WERI-Rb-1 (cell line): ENCODE measurements around the gene IDS.
"Not testable (repeated sequence)": the region's sequence is repeated elsewhere in the genome, so short reads cannot be mapped to it uniquely, and the experiment has no call there.

Source experiments
- DNase-seq: peaks from one replicate; pipeline ENCODE4 v3.0.0-alpha.2; 2020
- H3K27ac ChIP-seq: fragments of 250-450 bp; sonication (Bioruptor Pico); 2 replicates; pipeline ENCODE4 v1.5.1; 2020; ENCODE audit warnings: mild to moderate bottlenecking, moderate library complexity
- H3K27me3 ChIP-seq: fragments of 250-450 bp; sonication (Bioruptor Pico); 2 replicates; pipeline ENCODE4 v1.5.1; 2021; ENCODE audit warnings: mild to moderate bottlenecking, low read depth, moderate library complexity; ENCODE audit not compliant: insufficient read depth, severe bottlenecking
- H3K36me3 ChIP-seq: fragments of 250-450 bp; sonication (Bioruptor Pico); 2 replicates; pipeline ENCODE4 v1.5.1; 2020; ENCODE audit warnings: mild to moderate bottlenecking, moderate library complexity
- H3K4me3 ChIP-seq: 2 replicates; pipeline ENCODE4 v1.5.1; 2011; ENCODE audit warnings: low read depth, mild to moderate bottlenecking, control low read depth, low read length
- H3K9me3 ChIP-seq: fragments of 250-450 bp; sonication (Bioruptor Pico); 2 replicates; pipeline ENCODE4 v1.5.1; 2021; ENCODE audit warnings: mild to moderate bottlenecking, moderate library complexity; ENCODE audit not compliant: severe bottlenecking
- CTCF ChIP-seq: IDR thresholded peaks from 2 replicates; pipeline ENCODE4 v1.5.1; 2011; ENCODE audit warnings: low read depth, mild to moderate bottlenecking, control low read depth, inconsistent platforms, low read length

Gene IDS

GRCh38 chrX:149531599-149531998 lies 26.5 kb upstream of the IDS start:
- Histone ChIP-seq H3K4me3 (no peak overlapping the region), H3K27me3 (no peaks in the 10 kb centered on the region), H3K27ac (no peak overlapping the region), H3K9me3 (no peaks in the 10 kb centered on the region), H3K36me3 (no peaks in the 10 kb centered on the region)
- TF ChIP-seq CTCF: no peak
- DNase-seq: no peak

GRCh38 chrX:149528381-149528780 lies 23.3 kb upstream of the IDS start:
- no peaks in the 10 kb centered on the region for H3K36me3 ChIP-seq
- DNase-seq: no peak
- no peak overlapping the region for H3K27ac ChIP-seq
- no peak overlapping the region for H3K4me3 ChIP-seq
- TF ChIP-seq CTCF: no peak
- no peaks in the 10 kb centered on the region for H3K9me3 ChIP-seq
- no peaks in the 10 kb centered on the region for H3K27me3 ChIP-seq

GRCh38 chrX:149527705-149528104 lies 22.6 kb upstream of the IDS start:
- H3K4me3 ChIP-seq: no peak overlapping the region
- DNase-seq: no peak
- peak; percentile 42 for TF ChIP-seq CTCF

GRCh38 chrX:149526318-149527033 lies 21.4 kb upstream of the IDS start:
- not testable (repeated sequence) for H3K36me3 ChIP-seq, DNase-seq, H3K27ac ChIP-seq, H3K27me3 ChIP-seq, H3K9me3 ChIP-seq, H3K4me3 ChIP-seq

More at GRCh38 chrX:149527705-149528104, 22.6 kb upstream of the IDS start:
- Histone ChIP-seq H3K27me3 (no peaks in the 10 kb centered on the region), H3K27ac (no peak overlapping the region), H3K36me3 (no peaks in the 10 kb centered on the region), H3K9me3 (no peaks in the 10 kb centered on the region)

GRCh38 chrX:149525903-149526302 lies 20.8 kb upstream of the IDS start:
- H3K36me3 ChIP-seq, H3K9me3 ChIP-seq, DNase-seq, H3K27me3 ChIP-seq, H3K4me3 ChIP-seq, H3K27ac ChIP-seq: not testable (repeated sequence)

GRCh38 chrX:149525389-149525788 lies 20.3 kb upstream of the IDS start:
- not testable (repeated sequence) for H3K27me3 ChIP-seq, H3K4me3 ChIP-seq, H3K27ac ChIP-seq, H3K36me3 ChIP-seq, H3K9me3 ChIP-seq
- DNase-seq: peak; percentile 24

- TF ChIP-seq CTCF: no peak
- peaks cover 2% of the 10 kb centered on the region for H3K27me3 ChIP-seq
- no peaks in the 10 kb centered on the region for H3K9me3 ChIP-seq
- no peak for DNase-seq
- H3K36me3 ChIP-seq: no peaks in the 10 kb centered on the region
- no peak overlapping the region for H3K27ac ChIP-seq
- no peak overlapping the region for H3K4me3 ChIP-seq
Measured at GRCh38 chrX:149522916-149523315, 17.8 kb upstream of the IDS start.
